Loucy (cell line): Measurements from ENCODE around the gene ACACB.

ENCODE experiments used
- H2AFZ ChIP-seq: fragments of 200-600 bp; sonication (generic); 2 replicates; pipeline ENCODE4 v1.6.0; 2016; ENCODE audit warnings: antibody characterized with exemption, mild to moderate bottlenecking, low read length, moderate library complexity
- H3F3A ChIP-seq: fragments of 200-600 bp; 2 replicates; pipeline ENCODE4 v1.6.0; 2016; ENCODE audit warnings: antibody characterized with exemption, low read depth, mild to moderate bottlenecking
- H3K27me3 ChIP-seq: fragments of 200-600 bp; sonication (generic); 2 replicates; pipeline ENCODE4 v1.6.1; 2014; ENCODE audit warnings: low read length, mild to moderate bottlenecking; ENCODE audit not compliant: insufficient read depth, poor library complexity, severe bottlenecking
- H3K36me3 ChIP-seq: fragments of 200-600 bp; sonication (generic); 2 replicates; pipeline ENCODE4 v1.6.1; 2016; ENCODE audit warnings: low read length; ENCODE audit not compliant: insufficient read depth
- H3K4me1 ChIP-seq: fragments of 200-600 bp; sonication (generic); 2 replicates; pipeline ENCODE4 v1.5.1; 2014; ENCODE audit warnings: low read length, mild to moderate bottlenecking; ENCODE audit not compliant: insufficient read depth, poor library complexity, severe bottlenecking
- H3K4me2 ChIP-seq: fragments of 200-600 bp; sonication (generic); 2 replicates; pipeline ENCODE4 v1.6.0; 2014; ENCODE audit warnings: antibody characterized with exemption, low read length, low read depth, mild to moderate bottlenecking; ENCODE audit not compliant: poor library complexity, severe bottlenecking
- H3K4me3 ChIP-seq: fragments of 200-600 bp; sonication (generic); 2 replicates; pipeline ENCODE4 v1.5.1; 2014; ENCODE audit warnings: low read length, mild to moderate bottlenecking, mixed read lengths; ENCODE audit not compliant: poor library complexity, severe bottlenecking
- H3K79me2 ChIP-seq: fragments of 200-600 bp; sonication (generic); 2 replicates; pipeline ENCODE4 v1.6.1; 2014; ENCODE audit warnings: low read length; ENCODE audit not compliant: insufficient read depth
- H3K9ac ChIP-seq: fragments of 200-600 bp; sonication (generic); 2 replicates; pipeline ENCODE4 v1.6.0; 2014; ENCODE audit warnings: mild to moderate bottlenecking, low read depth, low read length, moderate library complexity; ENCODE audit not compliant: poor library complexity, severe bottlenecking
- H3K9me2 ChIP-seq: fragments of 200-600 bp; sonication (generic); replicated peaks from 2 replicates; pipeline ENCODE4 v1.6.1; 2016; ENCODE audit warnings: low read depth, low read length, mixed read lengths
- H3K9me3 ChIP-seq: fragments of 200-600 bp; sonication (generic); 2 replicates; pipeline ENCODE4 v1.6.1; 2014; ENCODE audit warnings: mild to moderate bottlenecking, antibody characterized with exemption, low read length, low read depth; ENCODE audit not compliant: insufficient read depth
- H4K20me1 ChIP-seq: fragments of 200-600 bp; sonication (generic); 2 replicates; pipeline ENCODE4 v1.6.0; 2014; ENCODE audit warnings: antibody characterized with exemption, low read length, mild to moderate bottlenecking; ENCODE audit not compliant: insufficient read depth, poor library complexity, severe bottlenecking
- EZH2phosphoT487 ChIP-seq: fragments of 200-600 bp; IDR thresholded peaks from 2 replicates; pipeline ENCODE4 v1.6.1; 2018; ENCODE audit warnings: antibody characterized with exemption, mild to moderate bottlenecking, moderate library complexity, borderline replicate concordance
- TF ChIP-seq, protein P1 (sequence below): fragments of 200-600 bp; sonication (generic); conservative IDR thresholded peaks from 2 replicates; pipeline ENCODE4 v1.5.1; 2014; ENCODE audit warnings: mild to moderate bottlenecking, antibody characterized with exemption, low read length

Gene ACACB

DNA sequence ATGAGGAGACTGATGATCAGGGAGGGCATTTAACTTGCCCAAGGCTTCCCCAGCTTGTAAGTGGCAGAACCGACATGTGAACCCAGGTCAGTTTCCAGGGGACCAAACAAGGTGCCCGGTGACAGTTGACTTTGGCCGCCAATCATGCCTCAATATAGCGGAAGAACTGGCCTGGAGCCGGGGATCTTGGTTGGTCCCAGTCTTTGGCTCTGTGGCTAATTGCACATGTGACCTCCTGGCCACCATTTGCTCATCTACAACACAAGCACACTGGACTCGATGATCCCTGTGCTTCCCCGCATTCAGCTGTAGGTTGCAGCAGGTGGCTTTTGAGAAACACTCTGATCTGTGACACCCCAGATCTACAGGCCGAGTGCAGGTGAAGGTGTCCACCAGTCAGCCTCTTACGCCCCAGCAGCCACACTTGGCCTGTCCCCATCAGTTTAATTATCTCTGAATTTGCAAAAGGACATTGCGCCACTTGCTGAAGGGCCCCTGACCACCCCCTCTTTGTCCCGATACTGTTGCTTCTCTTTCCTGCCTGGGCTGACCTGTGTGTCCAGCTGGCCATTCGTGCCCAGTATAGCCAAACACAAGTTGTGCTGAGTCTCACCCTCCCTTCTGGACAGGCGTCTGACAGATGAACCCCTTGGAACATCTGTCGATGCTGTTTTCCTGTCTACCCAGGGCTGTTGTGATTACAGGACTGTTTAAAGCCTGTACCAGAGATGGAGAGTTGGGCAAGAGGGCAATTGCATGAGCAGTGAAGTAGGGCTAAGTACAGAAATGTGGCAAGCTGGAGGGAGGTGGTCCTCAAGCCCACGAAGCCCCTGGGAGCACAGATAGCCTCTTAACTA lies 14.1 kb downstream of the ACACB start:
- H3K4me1 ChIP-seq, result no peaks in the 10 kb centered on the region
- H3K9me2 ChIP-seq, result no peaks in the 10 kb centered on the region
- no peaks in the 10 kb centered on the region for H3K79me2 ChIP-seq
- no peaks in the 10 kb centered on the region for H3K36me3 ChIP-seq
- no peaks in the 10 kb centered on the region for H3K27me3 ChIP-seq
- no peak overlapping the region for H3K4me3 ChIP-seq
- no peaks in the 10 kb centered on the region for H3K9me3 ChIP-seq
- TF ChIP-seq, protein P1, sequence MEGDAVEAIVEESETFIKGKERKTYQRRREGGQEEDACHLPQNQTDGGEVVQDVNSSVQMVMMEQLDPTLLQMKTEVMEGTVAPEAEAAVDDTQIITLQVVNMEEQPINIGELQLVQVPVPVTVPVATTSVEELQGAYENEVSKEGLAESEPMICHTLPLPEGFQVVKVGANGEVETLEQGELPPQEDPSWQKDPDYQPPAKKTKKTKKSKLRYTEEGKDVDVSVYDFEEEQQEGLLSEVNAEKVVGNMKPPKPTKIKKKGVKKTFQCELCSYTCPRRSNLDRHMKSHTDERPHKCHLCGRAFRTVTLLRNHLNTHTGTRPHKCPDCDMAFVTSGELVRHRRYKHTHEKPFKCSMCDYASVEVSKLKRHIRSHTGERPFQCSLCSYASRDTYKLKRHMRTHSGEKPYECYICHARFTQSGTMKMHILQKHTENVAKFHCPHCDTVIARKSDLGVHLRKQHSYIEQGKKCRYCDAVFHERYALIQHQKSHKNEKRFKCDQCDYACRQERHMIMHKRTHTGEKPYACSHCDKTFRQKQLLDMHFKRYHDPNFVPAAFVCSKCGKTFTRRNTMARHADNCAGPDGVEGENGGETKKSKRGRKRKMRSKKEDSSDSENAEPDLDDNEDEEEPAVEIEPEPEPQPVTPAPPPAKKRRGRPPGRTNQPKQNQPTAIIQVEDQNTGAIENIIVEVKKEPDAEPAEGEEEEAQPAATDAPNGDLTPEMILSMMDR, result no peak
- no peak for TF ChIP-seq EZH2phosphoT487
- H4K20me1 ChIP-seq, result no peaks in the 10 kb centered on the region
- H3F3A ChIP-seq, result no peaks in the 10 kb centered on the region
- H2AFZ ChIP-seq, result no peak overlapping the region
- H3K9ac ChIP-seq, result no peak overlapping the region
- H3K4me2 ChIP-seq, result no peak overlapping the region

GRCh38 chr12:109131154-109132050 lies 15.0 kb downstream of the ACACB start:
- H3K4me1 ChIP-seq, result no peaks in the 10 kb centered on the region
- no peak overlapping the region for H3K4me2 ChIP-seq
- H3K36me3 ChIP-seq, result no peaks in the 10 kb centered on the region
- no peaks in the 10 kb centered on the region for H3K9me3 ChIP-seq
- no peak for TF ChIP-seq EZH2phosphoT487
- TF ChIP-seq, protein P1, result no peak
- H2AFZ ChIP-seq, result no peak overlapping the region
- no peaks in the 10 kb centered on the region for H3K79me2 ChIP-seq
- no peaks in the 10 kb centered on the region for H3F3A ChIP-seq
- H4K20me1 ChIP-seq, result no peaks in the 10 kb centered on the region
- H3K4me3 ChIP-seq, result no peak overlapping the region
- H3K9me2 ChIP-seq, result no peaks in the 10 kb centered on the region
- no peaks in the 10 kb centered on the region for H3K27me3 ChIP-seq
- no peak overlapping the region for H3K9ac ChIP-seq

- H2AFZ ChIP-seq, result no peak overlapping the region
- no peak overlapping the region for H3K4me2 ChIP-seq
- H3K4me1 ChIP-seq, result no peaks in the 10 kb centered on the region
- no peaks in the 10 kb centered on the region for H3K79me2 ChIP-seq
- no peak overlapping the region for H3K4me3 ChIP-seq
- H3K27me3 ChIP-seq, result no peaks in the 10 kb centered on the region
- no peaks in the 10 kb centered on the region for H3K9me3 ChIP-seq
- no peaks in the 10 kb centered on the region for H3K36me3 ChIP-seq
- H3F3A ChIP-seq, result no peaks in the 10 kb centered on the region
- TF ChIP-seq, protein P1, result peak; percentile 67
- TF ChIP-seq EZH2phosphoT487, result no peak
- no peak overlapping the region for H3K9ac ChIP-seq
- no peaks in the 10 kb centered on the region for H4K20me1 ChIP-seq
- H3K9me2 ChIP-seq, result no peaks in the 10 kb centered on the region
Measured at GRCh38 chr12:109134186-109134917, 18.0 kb downstream of the ACACB start.
